SK-N-SH treated with all-trans-retinoic acid at 6 μM for 48 hours (cell line): ENCODE data around the gene PDE5A.

Experiments used
- ARNTL ChIP-seq: fragments of 450-650 bp; formaldehyde crosslinking; IDR thresholded peaks from 2 replicates; pipeline ENCODE4 v1.5.0; 2020; ENCODE audit warnings: low read depth, mild to moderate bottlenecking, moderate library complexity, borderline replicate concordance
- ESRRG ChIP-seq: fragments of 250-450 bp; sonication (Bioruptor Pico); IDR thresholded peaks from 2 replicates; pipeline ENCODE4 v1.6.1; 2021; ENCODE audit warnings: mild to moderate bottlenecking
- ISL1 ChIP-seq: fragments of 250-450 bp; sonication (Bioruptor Pico); IDR thresholded peaks from 2 replicates; pipeline ENCODE4 v2.1.2; 2022; ENCODE audit warnings: mild to moderate bottlenecking, moderate library complexity
- TOX ChIP-seq: fragments of 250-450 bp; sonication (Bioruptor Pico); IDR thresholded peaks from 2 replicates; pipeline ENCODE4 v1.8.0; 2021; ENCODE audit warnings: mild to moderate bottlenecking, moderate library complexity, borderline replicate concordance
- ZC3H10 ChIP-seq: fragments of 250-450 bp; sonication (Bioruptor Pico); IDR thresholded peaks from 2 replicates; pipeline ENCODE4 v1.5.1; 2021; ENCODE audit warnings: mild to moderate bottlenecking, moderate library complexity
- ZFP3 ChIP-seq: fragments of 250-450 bp; sonication (Bioruptor Pico); IDR thresholded peaks from 2 replicates; pipeline ENCODE4 v1.5.0; 2020; ENCODE audit warnings: mild to moderate bottlenecking, moderate library complexity
- ZFP30 ChIP-seq: fragments of 450-650 bp; formaldehyde crosslinking; IDR thresholded peaks from 2 replicates; pipeline ENCODE4 v1.5.0; 2022; ENCODE audit warnings: mild to moderate bottlenecking, moderate library complexity
- TF ChIP-seq, protein P1 (sequence below): fragments of 250-450 bp; sonication (Bioruptor Pico); IDR thresholded peaks from 2 replicates; pipeline ENCODE4 v1.5.1; 2021; ENCODE audit warnings: mild to moderate bottlenecking, moderate library complexity
- TF ChIP-seq, protein P2 (sequence below): fragments of 250-450 bp; sonication (Bioruptor Pico); IDR thresholded peaks from 2 replicates; pipeline ENCODE4 v1.8.0; 2021; ENCODE audit warnings: low read depth, mild to moderate bottlenecking, moderate library complexity, borderline replicate concordance
- TF ChIP-seq, protein P3 (sequence below): fragments of 250-450 bp; sonication (Bioruptor Pico); IDR thresholded peaks from 2 replicates; pipeline ENCODE4 v1.8.0; 2020; ENCODE audit warnings: mild to moderate bottlenecking, moderate library complexity, borderline replicate concordance
- TF ChIP-seq, protein P4 (sequence below): fragments of 250-450 bp; sonication (Bioruptor Pico); IDR thresholded peaks from 2 replicates; pipeline ENCODE4 v1.5.1; 2020; ENCODE audit warnings: low read depth, mild to moderate bottlenecking, moderate library complexity

DNA sequence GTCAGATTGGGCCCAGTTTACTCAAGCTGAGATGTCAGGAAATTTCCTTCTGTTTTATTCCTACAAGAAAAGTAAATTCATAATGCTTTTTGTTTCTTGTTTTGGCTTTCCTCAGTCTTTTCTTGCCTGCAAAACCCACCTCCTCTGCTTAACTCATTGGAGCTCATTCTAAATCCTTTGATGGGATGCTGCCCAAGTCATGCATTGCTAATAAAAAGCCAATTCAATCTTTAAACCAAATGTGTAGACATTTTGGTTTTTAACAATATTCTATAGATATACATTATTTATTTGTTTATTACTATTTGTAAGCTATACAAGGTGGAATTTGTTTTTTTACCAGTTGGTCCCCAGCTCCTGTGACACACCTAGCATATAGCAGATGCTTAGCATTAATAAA, 13.2 kb upstream of the PDE5A start:
- TF ChIP-seq, protein P1, sequence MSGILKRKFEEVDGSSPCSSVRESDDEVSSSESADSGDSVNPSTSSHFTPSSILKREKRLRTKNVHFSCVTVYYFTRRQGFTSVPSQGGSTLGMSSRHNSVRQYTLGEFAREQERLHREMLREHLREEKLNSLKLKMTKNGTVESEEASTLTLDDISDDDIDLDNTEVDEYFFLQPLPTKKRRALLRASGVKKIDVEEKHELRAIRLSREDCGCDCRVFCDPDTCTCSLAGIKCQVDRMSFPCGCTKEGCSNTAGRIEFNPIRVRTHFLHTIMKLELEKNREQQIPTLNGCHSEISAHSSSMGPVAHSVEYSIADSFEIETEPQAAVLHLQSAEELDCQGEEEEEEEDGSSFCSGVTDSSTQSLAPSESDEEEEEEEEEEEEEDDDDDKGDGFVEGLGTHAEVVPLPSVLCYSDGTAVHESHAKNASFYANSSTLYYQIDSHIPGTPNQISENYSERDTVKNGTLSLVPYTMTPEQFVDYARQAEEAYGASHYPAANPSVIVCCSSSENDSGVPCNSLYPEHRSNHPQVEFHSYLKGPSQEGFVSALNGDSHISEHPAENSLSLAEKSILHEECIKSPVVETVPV (CRISPR knock-in tag), result no peak
- no peak for TF ChIP-seq ZFP30
- TF ChIP-seq ZFP3, result no peak
- TF ChIP-seq, protein P2, sequence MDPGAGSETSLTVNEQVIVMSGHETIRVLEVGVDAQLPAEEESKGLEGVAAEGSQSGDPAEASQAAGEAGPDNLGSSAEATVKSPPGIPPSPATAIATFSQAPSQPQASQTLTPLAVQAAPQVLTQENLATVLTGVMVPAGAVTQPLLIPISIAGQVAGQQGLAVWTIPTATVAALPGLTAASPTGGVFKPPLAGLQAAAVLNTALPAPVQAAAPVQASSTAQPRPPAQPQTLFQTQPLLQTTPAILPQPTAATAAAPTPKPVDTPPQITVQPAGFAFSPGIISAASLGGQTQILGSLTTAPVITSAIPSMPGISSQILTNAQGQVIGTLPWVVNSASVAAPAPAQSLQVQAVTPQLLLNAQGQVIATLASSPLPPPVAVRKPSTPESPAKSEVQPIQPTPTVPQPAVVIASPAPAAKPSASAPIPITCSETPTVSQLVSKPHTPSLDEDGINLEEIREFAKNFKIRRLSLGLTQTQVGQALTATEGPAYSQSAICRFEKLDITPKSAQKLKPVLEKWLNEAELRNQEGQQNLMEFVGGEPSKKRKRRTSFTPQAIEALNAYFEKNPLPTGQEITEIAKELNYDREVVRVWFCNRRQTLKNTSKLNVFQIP (CRISPR knock-in tag), result no peak
- TF ChIP-seq ZC3H10 (CRISPR knock-in tag), result no peak
- TF ChIP-seq TOX (CRISPR knock-in tag), result no peak
- TF ChIP-seq, protein P3, sequence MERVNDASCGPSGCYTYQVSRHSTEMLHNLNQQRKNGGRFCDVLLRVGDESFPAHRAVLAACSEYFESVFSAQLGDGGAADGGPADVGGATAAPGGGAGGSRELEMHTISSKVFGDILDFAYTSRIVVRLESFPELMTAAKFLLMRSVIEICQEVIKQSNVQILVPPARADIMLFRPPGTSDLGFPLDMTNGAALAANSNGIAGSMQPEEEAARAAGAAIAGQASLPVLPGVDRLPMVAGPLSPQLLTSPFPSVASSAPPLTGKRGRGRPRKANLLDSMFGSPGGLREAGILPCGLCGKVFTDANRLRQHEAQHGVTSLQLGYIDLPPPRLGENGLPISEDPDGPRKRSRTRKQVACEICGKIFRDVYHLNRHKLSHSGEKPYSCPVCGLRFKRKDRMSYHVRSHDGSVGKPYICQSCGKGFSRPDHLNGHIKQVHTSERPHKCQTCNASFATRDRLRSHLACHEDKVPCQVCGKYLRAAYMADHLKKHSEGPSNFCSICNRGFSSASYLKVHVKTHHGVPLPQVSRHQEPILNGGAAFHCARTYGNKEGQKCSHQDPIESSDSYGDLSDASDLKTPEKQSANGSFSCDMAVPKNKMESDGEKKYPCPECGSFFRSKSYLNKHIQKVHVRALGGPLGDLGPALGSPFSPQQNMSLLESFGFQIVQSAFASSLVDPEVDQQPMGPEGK (CRISPR knock-in tag), result no peak
- TF ChIP-seq ESRRG, result no peak
- TF ChIP-seq ISL1, result no peak
- TF ChIP-seq, protein P4, sequence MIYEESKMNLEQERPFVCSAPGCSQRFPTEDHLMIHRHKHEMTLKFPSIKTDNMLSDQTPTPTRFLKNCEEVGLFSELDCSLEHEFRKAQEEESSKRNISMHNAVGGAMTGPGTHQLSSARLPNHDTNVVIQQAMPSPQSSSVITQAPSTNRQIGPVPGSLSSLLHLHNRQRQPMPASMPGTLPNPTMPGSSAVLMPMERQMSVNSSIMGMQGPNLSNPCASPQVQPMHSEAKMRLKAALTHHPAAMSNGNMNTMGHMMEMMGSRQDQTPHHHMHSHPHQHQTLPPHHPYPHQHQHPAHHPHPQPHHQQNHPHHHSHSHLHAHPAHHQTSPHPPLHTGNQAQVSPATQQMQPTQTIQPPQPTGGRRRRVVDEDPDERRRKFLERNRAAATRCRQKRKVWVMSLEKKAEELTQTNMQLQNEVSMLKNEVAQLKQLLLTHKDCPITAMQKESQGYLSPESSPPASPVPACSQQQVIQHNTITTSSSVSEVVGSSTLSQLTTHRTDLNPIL (CRISPR knock-in tag), result no peak
- TF ChIP-seq ARNTL (CRISPR knock-in tag), result no peak
